Measurements from ENCODE around the gene COL4A2. TPM values are rescaled to one million over a fixed set of nuclear protein-coding genes. Genes with fewer than 3 reads are reported as not detected.
A peak's percentile ranks its signal among the peaks of the same experiment; 100 is the strongest.

Gene COL4A2
- polyA plus RNA-seq, 1 donor (not counting 4 experiments of a cell fraction or from before 2014, with no cell fraction given): 30.7 TPM

- TF ChIP-seq EZH2 (IDR thresholded peaks at IDR 0.05; ENCODE audit: low read length) (no peak), CTCF (optimal IDR thresholded peaks at IDR 0.05 in 1 of 3, IDR thresholded peaks at IDR 0.05 in 1 of 3, conservative IDR thresholded peaks at IDR 0.05 in 1 of 3; ENCODE audit: extremely low read depth in 1 of 3, insufficient read depth in 2 of 3, low read length in 3 of 3) (no peak)
- no peak overlapping the region for H3K4me3 ChIP-seq (ENCODE audit: control insufficient read depth in 2 of 3, extremely low read depth in 1 of 3, insufficient read depth in 2 of 3, low read depth in 1 of 3, low read length in 3 of 3)
- DNase-seq (ENCODE audit: low read depth, low spot score): no peak
- H4K20me1 ChIP-seq (ENCODE audit: control insufficient read depth, extremely low read depth, insufficient read depth, low read length): no peaks in the 10 kb centered on the region
- peaks cover 2% of the 10 kb centered on the region for H3K9me1 ChIP-seq (ENCODE audit: control insufficient read depth, extremely low read depth, insufficient read depth, low read length)
- no peaks in the 10 kb centered on the region for H3K9me3 ChIP-seq (ENCODE audit: control insufficient read depth, low read depth, low read length)
- H3K27me3 ChIP-seq (ENCODE audit: control insufficient read depth, extremely low read depth, insufficient read depth, low read length): no peaks in the 10 kb centered on the region
- no peak overlapping the region for H3K9ac ChIP-seq (ENCODE audit: control insufficient read depth, extremely low read depth, insufficient read depth, low read length)
- H3K79me2 ChIP-seq (ENCODE audit: control insufficient read depth, insufficient read depth, low read length): peaks cover 58% of the 10 kb centered on the region
- dilution Hi-C loops (cut with MboI; ENCODE audit: extremely low pct_ligation_motif_present, low sequenced_read_pairs): no loop called here
- FAIRE-seq: no peak
- no peak overlapping the region for H2AFZ ChIP-seq (ENCODE audit: control insufficient read depth, low read length)
- peaks cover 28% of the 10 kb centered on the region for H3K4me1 ChIP-seq (ENCODE audit: control insufficient read depth, extremely low read depth, insufficient read depth, low read length)
- H3K4me2 ChIP-seq (ENCODE audit: control insufficient read depth, extremely low read depth, insufficient read depth, low read depth, low read length): no peak overlapping the region
- H3K27ac ChIP-seq (ENCODE audit: control insufficient read depth, insufficient read depth, low read length): no peak overlapping the region
- H3K36me3 ChIP-seq (ENCODE audit: control insufficient read depth in 2 of 2, extremely low read depth in 1 of 2, insufficient read depth in 2 of 2, low read length in 2 of 2): peaks cover 0 to 6% of the 10 kb centered on the region in 2 experiments
These were observed 6.0 kb upstream of the COL4A2 start for GRCh38 chr13:110301083-110301482.

DNA sequence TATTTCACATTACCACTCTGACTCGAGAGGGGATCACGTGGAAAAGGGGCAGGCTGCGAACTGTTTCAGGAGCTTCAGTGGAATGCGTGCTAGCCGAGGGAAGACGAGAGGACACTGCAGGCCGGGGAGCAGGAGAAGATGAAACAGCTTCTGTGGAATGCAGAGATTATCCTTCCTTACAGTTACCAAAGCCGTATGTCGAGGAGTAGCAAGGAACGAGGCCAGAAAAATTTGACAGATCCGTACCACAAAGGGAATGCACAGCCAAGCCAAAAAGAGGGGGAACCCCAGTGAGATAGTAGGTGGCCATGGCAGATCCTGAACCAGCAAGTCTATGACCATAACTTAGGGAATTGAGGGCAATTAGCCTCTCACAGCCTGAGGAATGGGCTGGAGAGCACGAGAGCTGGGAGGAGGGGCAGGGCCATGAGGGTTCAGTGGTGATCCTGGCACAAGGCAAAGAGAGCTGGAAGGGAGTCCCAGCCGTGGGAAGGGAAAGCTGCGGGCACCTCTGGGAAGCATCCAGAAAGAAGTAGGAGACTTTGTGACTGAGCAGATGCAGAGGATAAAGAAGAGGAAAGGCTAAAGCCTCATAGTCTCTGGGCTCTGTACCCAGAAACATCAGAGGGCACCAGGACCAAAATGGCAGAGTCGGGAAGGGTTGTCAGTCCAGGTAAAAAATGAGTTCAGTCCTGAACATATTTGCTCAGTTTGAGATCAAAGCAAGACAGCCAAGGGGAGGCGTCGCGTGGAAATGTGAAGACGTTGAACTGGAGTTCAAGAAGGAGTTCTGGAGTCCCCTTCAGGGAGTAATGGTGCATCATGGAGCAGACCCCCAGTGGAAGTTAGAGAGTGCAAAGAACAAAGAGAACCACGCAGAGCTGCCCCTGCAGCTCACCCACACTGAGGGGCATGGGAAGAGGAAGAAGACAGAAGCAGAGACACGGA, 5.2 kb upstream of the COL4A2 start:
- peaks cover 2% of the 10 kb centered on the region for H3K9me1 ChIP-seq (ENCODE audit: control insufficient read depth, extremely low read depth, insufficient read depth, low read length)
- H4K20me1 ChIP-seq (ENCODE audit: control insufficient read depth, extremely low read depth, insufficient read depth, low read length): no peaks in the 10 kb centered on the region
- no peaks in the 10 kb centered on the region for H3K27me3 ChIP-seq (ENCODE audit: control insufficient read depth, extremely low read depth, insufficient read depth, low read length)
- H3K36me3 ChIP-seq (ENCODE audit: control insufficient read depth in 2 of 2, extremely low read depth in 1 of 2, insufficient read depth in 2 of 2, low read length in 2 of 2): peaks cover 0 to 6% of the 10 kb centered on the region in 2 experiments
- DNase-seq (ENCODE audit: low read depth, low spot score) (no peak), FAIRE-seq (peak; percentile 64)
- dilution Hi-C loops (cut with MboI; ENCODE audit: extremely low pct_ligation_motif_present, low sequenced_read_pairs): no loop called here
- H3K9me3 ChIP-seq (ENCODE audit: control insufficient read depth, low read depth, low read length): no peaks in the 10 kb centered on the region
- H3K4me1 ChIP-seq (ENCODE audit: control insufficient read depth, extremely low read depth, insufficient read depth, low read length): peaks cover 31% of the 10 kb centered on the region
- H3K27ac ChIP-seq (ENCODE audit: control insufficient read depth, insufficient read depth, low read length): no peak overlapping the region
- H3K4me2 ChIP-seq (ENCODE audit: control insufficient read depth, extremely low read depth, insufficient read depth, low read depth, low read length): peak overlapping the region; percentile 18
- peaks cover 63% of the 10 kb centered on the region for H3K79me2 ChIP-seq (ENCODE audit: control insufficient read depth, insufficient read depth, low read length)
- H3K4me3 ChIP-seq (ENCODE audit: control insufficient read depth in 2 of 3, extremely low read depth in 1 of 3, insufficient read depth in 2 of 3, low read depth in 1 of 3, low read length in 3 of 3): no peak overlapping the region
- H3K9ac ChIP-seq (ENCODE audit: control insufficient read depth, extremely low read depth, insufficient read depth, low read length): peak overlapping the region; percentile 4
- TF ChIP-seq CTCF (optimal IDR thresholded peaks at IDR 0.05 in 1 of 3, IDR thresholded peaks at IDR 0.05 in 1 of 3, conservative IDR thresholded peaks at IDR 0.05 in 1 of 3; ENCODE audit: extremely low read depth in 1 of 3, insufficient read depth in 2 of 3, low read length in 3 of 3): no peak
- no peak for TF ChIP-seq EZH2 (IDR thresholded peaks at IDR 0.05; ENCODE audit: low read length)
- no peak overlapping the region for H2AFZ ChIP-seq (ENCODE audit: control insufficient read depth, low read length)

Data from keratinocyte (primary cell).